ENCODE results near the gene STYXL1.

Gene STYXL1

DNA sequence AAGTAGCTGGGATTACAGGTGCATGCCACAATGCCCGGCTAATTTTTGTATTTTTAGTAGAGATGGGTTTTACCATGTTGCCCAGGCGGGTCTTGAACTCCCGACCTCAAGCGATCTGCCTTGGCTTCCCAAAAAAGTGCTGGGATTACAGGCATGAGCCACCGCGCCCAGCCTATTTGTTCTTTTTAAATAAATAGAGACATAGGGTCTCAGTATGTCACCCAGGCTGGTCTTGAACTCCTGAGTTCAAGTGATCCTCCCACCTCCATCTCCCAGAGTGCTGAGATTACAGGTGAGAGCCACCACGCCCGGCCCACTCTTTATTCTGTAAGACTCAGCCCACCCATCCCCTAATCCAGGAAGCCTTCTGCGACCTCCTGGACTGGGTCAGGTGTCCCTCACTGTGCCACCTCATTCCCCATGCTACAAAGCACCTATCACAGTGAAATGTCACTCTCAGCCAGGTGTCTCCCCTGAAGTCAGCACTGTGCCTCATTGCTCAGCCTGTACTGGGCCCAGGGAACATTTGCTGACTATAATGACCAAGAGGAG is 56.2 kb downstream of the STYXL1 start:
- TF ChIP-seq TCF12 (IDR thresholded peaks at IDR 0.05; ENCODE audit: low read depth) (no peak), RAD21 (IDR thresholded peaks at IDR 0.05; ENCODE audit: low read depth) (no peak), CEBPB (IDR thresholded peaks at IDR 0.05) (no peak), EGR1 (IDR thresholded peaks at IDR 0.05) (no peak), EP300 (IDR thresholded peaks at IDR 0.05; ENCODE audit: borderline replicate concordance) (no peak), NFIC (IDR thresholded peaks at IDR 0.05) (no peak), TEAD4 (IDR thresholded peaks at IDR 0.05) (no peak), ZBTB7A (IDR thresholded peaks at IDR 0.05; ENCODE audit: low read depth) (no peak), FOXM1 (IDR thresholded peaks at IDR 0.05; ENCODE audit: borderline replicate concordance, low read depth) (no peak), TAF1 (IDR thresholded peaks at IDR 0.05; ENCODE audit: low read depth) (no peak), CREB1 (IDR thresholded peaks at IDR 0.05; ENCODE audit: low read depth) (no peak), YY1 (IDR thresholded peaks at IDR 0.05; ENCODE audit: low read depth) (no peak)
- TF ChIP-seq, protein P1, sequence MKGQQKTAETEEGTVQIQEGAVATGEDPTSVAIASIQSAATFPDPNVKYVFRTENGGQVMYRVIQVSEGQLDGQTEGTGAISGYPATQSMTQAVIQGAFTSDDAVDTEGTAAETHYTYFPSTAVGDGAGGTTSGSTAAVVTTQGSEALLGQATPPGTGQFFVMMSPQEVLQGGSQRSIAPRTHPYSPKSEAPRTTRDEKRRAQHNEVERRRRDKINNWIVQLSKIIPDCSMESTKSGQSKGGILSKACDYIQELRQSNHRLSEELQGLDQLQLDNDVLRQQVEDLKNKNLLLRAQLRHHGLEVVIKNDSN (IDR thresholded peaks at IDR 0.05), result no peak
- TF ChIP-seq, protein P2, sequence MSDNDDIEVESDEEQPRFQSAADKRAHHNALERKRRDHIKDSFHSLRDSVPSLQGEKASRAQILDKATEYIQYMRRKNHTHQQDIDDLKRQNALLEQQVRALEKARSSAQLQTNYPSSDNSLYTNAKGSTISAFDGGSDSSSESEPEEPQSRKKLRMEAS (IDR thresholded peaks at IDR 0.05), result no peak
- TF ChIP-seq, protein P3, sequence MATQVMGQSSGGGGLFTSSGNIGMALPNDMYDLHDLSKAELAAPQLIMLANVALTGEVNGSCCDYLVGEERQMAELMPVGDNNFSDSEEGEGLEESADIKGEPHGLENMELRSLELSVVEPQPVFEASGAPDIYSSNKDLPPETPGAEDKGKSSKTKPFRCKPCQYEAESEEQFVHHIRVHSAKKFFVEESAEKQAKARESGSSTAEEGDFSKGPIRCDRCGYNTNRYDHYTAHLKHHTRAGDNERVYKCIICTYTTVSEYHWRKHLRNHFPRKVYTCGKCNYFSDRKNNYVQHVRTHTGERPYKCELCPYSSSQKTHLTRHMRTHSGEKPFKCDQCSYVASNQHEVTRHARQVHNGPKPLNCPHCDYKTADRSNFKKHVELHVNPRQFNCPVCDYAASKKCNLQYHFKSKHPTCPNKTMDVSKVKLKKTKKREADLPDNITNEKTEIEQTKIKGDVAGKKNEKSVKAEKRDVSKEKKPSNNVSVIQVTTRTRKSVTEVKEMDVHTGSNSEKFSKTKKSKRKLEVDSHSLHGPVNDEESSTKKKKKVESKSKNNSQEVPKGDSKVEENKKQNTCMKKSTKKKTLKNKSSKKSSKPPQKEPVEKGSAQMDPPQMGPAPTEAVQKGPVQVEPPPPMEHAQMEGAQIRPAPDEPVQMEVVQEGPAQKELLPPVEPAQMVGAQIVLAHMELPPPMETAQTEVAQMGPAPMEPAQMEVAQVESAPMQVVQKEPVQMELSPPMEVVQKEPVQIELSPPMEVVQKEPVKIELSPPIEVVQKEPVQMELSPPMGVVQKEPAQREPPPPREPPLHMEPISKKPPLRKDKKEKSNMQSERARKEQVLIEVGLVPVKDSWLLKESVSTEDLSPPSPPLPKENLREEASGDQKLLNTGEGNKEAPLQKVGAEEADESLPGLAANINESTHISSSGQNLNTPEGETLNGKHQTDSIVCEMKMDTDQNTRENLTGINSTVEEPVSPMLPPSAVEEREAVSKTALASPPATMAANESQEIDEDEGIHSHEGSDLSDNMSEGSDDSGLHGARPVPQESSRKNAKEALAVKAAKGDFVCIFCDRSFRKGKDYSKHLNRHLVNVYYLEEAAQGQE (IDR thresholded peaks at IDR 0.05; ENCODE audit: low read depth), result no peak

DNA sequence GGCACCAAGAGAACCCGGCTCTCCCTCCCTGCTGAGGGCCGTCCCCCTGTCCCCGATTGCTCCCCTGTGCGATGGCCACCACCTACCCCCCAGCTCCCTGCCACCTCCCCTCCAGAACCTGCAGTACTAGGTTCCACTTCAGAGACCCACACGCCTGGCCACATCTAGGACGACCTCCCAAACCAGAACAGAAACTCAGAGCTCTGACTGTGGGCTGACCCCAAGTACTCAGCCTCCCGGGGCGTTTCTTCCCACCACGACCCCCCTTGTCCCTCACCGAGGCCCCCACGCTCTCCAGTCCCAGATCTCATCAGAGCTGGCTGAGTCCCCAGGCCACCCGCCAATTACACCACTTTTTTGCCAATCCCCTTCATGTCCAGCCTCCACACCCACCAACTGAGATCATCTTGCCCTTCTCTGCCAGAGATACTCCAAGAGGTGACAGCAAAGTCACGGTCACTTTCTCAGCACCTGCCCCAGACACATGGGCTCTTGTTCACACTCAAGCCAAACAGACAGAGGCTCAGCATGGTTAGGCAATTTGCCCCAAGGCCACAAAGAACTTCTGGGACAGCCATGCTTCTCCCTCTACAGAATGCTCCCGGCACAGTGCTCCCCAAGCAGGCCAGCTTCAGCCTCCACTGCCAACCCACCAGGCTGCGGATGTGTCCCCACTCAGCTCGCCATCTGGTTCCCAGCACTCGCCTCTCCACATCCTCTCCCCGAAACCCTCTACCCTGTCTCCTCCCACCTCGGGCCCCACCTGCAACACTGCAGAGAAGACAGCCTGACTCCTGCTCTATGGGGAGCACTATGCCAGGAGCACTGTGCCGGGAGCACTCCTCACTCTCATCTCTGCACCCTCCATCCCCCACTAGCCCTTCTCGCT is 58.1 kb downstream of the STYXL1 start:
- TF ChIP-seq, protein P2 (IDR thresholded peaks at IDR 0.05), result no peak
- TF ChIP-seq YY1 (IDR thresholded peaks at IDR 0.05; ENCODE audit: low read depth) (no peak), RAD21 (IDR thresholded peaks at IDR 0.05; ENCODE audit: low read depth) (no peak)

DNA sequence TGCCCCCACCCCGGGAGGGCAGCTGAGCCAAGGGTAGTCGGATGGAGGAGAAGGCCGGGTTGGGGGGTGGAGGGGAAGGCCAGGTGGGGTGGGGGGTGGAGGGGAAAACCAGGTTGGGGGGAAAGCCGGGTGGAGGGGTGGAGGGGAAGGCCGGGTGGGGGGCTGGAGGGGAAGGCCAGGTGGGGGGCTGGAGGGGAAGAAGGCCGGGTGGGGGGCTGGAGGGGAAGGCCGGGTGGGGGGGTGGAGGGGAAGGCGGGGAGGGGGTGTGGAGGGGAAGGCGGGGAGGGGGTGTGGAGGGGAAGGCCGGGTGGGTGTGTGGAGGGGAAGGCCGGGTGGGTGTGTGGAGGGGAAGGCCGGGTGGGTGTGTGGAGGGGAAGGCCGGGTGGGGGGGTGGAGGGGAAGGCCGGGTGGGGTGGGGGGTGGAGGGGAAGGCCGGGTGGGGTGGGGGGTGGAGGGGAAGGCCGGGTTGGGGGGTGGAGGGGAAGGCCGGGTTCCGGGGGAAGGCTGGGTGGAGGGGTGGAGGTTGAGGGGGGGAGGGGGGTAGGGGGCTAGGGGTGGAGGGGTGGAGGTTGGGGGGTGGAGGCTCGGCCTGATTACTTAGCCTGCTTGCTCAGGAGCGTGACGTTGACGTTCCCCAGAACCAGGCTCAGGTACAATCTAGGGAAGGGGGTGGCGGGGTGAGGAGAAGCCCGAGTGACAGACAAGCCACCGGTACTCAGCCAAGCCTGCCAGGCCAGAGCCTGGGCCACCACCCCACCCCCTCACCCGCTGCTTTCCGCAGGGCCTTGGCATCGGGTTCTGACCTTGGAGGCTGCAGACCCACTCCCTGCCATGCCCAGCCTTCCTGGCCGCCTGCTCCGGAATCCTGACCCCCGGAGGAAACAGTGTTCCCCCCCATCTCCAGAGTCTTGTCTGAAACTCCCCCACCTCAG is 59.0 kb downstream of the STYXL1 start:
- no peak for TF ChIP-seq YY1 (IDR thresholded peaks at IDR 0.05; ENCODE audit: low read depth)
- TF ChIP-seq, protein P3 (IDR thresholded peaks at IDR 0.05; ENCODE audit: low read depth), result no peak
- no peak for TF ChIP-seq TAF1 (IDR thresholded peaks at IDR 0.05; ENCODE audit: low read depth)
- no peak for TF ChIP-seq FOXM1 (IDR thresholded peaks at IDR 0.05; ENCODE audit: borderline replicate concordance, low read depth)
- TF ChIP-seq NFIC (IDR thresholded peaks at IDR 0.05), result no peak
- TF ChIP-seq, protein P2 (IDR thresholded peaks at IDR 0.05), result no peak
- no peak for TF ChIP-seq CREB1 (IDR thresholded peaks at IDR 0.05; ENCODE audit: low read depth)
- no peak for TF ChIP-seq RAD21 (IDR thresholded peaks at IDR 0.05; ENCODE audit: low read depth)
- no peak for TF ChIP-seq TCF12 (IDR thresholded peaks at IDR 0.05; ENCODE audit: low read depth)
- TF ChIP-seq, protein P1 (IDR thresholded peaks at IDR 0.05), result no peak
- no peak for TF ChIP-seq EGR1 (IDR thresholded peaks at IDR 0.05)
- TF ChIP-seq ZBTB7A (IDR thresholded peaks at IDR 0.05; ENCODE audit: low read depth), result no peak
- TF ChIP-seq EP300 (IDR thresholded peaks at IDR 0.05; ENCODE audit: borderline replicate concordance), result no peak

DNA sequence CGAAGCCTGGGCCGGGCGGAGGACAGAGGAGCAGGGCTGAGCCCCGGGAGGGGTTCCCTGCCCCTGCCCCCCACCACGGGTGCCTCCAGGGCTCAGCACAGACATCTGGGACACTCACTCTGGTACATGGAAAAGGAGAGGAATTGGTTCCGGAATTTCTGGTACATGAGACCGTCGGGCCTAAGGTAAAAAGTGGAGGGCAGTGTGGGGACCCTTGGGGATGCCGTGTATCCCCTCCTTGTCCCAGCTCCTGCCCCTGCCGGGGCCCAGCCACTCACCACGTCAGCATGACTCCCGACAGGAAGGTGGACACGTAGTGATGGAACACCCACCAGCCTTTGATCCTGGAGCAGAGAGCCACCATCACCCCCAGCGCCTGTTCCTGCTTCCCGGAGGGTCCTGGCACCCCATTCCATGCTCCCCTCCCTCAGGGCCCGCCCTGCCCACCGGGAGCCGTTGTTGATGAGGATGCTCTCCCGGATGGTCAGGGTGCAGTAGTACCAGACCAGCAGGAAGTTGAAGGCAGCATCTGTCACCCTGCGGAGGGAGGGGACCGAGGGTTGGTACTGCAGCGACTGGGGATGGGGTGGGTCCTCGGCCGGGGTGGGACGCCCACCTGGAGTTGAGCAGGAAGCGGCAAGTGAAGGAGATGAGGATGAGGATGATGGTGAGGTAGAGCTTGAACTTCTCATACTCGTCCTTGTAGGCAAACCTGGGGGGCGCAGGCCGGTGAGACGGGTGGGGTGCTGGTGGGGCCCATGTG is 59.8 kb downstream of the STYXL1 start:
- no peak for TF ChIP-seq TAF1 (IDR thresholded peaks at IDR 0.05; ENCODE audit: low read depth)
- TF ChIP-seq RAD21 (IDR thresholded peaks at IDR 0.05; ENCODE audit: low read depth), result no peak
- no peak for TF ChIP-seq CEBPB (IDR thresholded peaks at IDR 0.05)
- TF ChIP-seq, protein P2 (IDR thresholded peaks at IDR 0.05), result no peak
- no peak for TF ChIP-seq CREB1 (IDR thresholded peaks at IDR 0.05; ENCODE audit: low read depth)
- no peak for TF ChIP-seq FOXM1 (IDR thresholded peaks at IDR 0.05; ENCODE audit: borderline replicate concordance, low read depth)
- no peak for TF ChIP-seq ZBTB7A (IDR thresholded peaks at IDR 0.05; ENCODE audit: low read depth)
- no peak for TF ChIP-seq YY1 (IDR thresholded peaks at IDR 0.05; ENCODE audit: low read depth)
- TF ChIP-seq EP300 (IDR thresholded peaks at IDR 0.05; ENCODE audit: borderline replicate concordance), result no peak
